ENCODE data around the gene ZFP36. TPM values are rescaled to one million over a fixed set of nuclear protein-coding genes. Genes with fewer than 3 reads are reported as not detected.
A peak's percentile ranks its signal among the peaks of the same experiment; 100 is the strongest.

The ZFP36 gene
- total RNA-seq, 2 experiments from 2014 or later: 69.1 to 69.3 TPM

DNA sequence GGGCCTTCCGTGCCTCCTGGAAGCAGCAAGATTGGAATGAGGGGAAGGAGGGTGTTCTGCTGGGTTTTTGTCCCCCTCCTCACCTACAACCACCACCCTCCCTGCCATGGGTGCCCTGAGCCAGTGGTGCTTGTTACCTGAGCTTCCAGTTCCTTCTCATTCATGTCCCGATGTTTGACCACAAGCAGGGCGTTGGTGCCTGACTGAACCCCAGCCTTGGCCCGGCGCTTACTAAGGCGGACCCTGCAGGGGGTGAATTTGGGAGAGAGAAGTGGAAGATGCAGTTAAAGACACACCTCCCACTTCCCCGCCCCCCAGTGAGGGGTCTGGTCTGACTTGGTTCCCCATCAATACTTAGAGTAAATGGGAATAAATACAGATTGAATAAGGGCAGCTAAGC, 20.1 kb upstream of the ZFP36 start:
- CTCF ChIA-PET: interaction anchor here (1.2 kb wide), 1 partner anchor 12 kb away, joined by 7 read pairs; no protein-coding TSS in a partner anchor
- Mint-ChIP-seq H3K27me3 (no peaks in the 10 kb centered on the region), H3K36me3 (ENCODE audit: low read depth) (peaks cover 32% of the 10 kb centered on the region), H3K9me3 (ENCODE audit: low read depth) (no peaks in the 10 kb centered on the region), H3K4me3 (no peak overlapping the region), H3K27ac (no peak overlapping the region), H3K4me1 (peaks cover 14% of the 10 kb centered on the region)
- intact Hi-C loops (cut with DNase I, micrococcal nuclease): no loop called here
- DNase-seq: no peak
- ATAC-seq: no peak
- POLR2A ChIA-PET: interaction anchor here (0.6 to 1.2 kb wide), 2 partner anchors 44 to 148 kb away, joined by 3 to 13 read pairs; partner anchors contain the start of gene SAMD4B

DNA sequence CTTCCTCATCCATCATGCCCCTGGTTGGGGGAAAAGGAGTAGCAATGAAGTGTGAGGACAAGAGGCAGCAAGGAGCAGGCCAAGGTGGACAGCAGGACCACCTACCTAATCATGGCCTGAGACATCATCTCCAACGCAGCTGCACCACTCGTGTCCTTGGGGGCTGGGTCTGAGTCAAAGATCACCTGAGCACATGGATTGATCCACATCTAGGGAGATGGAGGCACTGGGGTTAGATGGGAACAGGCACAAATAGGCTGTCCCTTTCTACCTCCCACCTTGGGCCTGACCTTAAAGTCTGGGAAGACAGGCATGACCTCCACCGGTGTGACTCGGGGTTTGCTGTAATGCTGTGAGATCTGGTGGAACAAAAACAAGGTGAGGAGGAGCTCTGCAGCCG, 18.0 kb upstream of the ZFP36 start:
- Mint-ChIP-seq H3K4me1 (peaks cover 24% of the 10 kb centered on the region), H3K4me3 (no peak overlapping the region), H3K9me3 (ENCODE audit: low read depth) (no peaks in the 10 kb centered on the region), H3K27me3 (no peaks in the 10 kb centered on the region), H3K36me3 (ENCODE audit: low read depth) (peaks cover 37% of the 10 kb centered on the region), H3K27ac (no peak overlapping the region)
- CTCF ChIA-PET: interaction anchor here (1.0 kb wide), 1 partner anchor 24 kb away, joined by 3 read pairs; the partner anchor contains the start of gene PLEKHG2
- intact Hi-C loops (cut with DNase I, micrococcal nuclease): no loop called here
- DNase-seq (no peak), ATAC-seq (no peak)
- POLR2A ChIA-PET: no interaction called here

DNA sequence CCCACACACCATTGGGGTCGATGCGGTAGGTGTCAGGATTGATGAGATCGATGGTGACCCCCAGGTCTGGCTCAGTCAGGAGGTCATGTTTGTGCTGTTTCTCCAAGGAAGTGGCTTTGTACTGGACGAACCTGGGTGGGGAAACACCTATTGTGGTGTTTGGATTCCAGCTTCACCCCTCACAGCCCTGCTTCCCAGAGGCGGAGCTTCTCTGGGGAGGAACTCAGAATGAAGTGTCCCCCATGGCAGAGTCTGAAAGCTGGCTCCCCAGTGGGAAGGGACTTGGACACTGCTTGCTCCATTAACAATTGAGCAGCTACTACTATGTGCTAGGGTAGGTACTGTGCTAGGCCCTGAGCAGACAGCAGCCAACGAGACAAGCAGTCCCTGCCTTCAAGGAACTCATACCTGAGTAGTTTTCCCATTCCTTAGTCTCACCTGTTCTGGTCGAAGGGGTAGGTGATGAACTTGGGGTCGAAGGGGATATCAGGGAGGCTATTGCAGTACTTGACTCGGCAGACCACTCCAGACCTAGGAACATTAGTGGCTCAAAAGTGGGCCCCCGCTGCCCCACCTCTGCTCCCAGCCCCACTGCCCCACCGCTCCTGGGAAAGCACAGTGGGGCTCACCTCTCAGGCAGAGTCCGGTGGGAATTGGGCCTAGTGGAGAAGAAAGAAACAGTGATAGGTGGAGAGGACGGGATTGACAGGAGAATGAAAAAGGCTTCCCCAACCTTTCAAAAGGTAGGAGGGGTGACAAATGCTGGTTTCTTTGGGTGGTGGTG, 16.8 kb upstream of the ZFP36 start:
- peaks cover 38% of the 10 kb centered on the region for H3K36me3 Mint-ChIP-seq (ENCODE audit: low read depth)
- peak overlapping the region; percentile 98 for H3K27ac Mint-ChIP-seq
- H3K4me3 Mint-ChIP-seq: peak overlapping the region; percentile 99
- peaks cover 28% of the 10 kb centered on the region for H3K4me1 Mint-ChIP-seq
- ATAC-seq (no peak), DNase-seq (no peak)
- intact Hi-C loops (cut with DNase I, micrococcal nuclease): loop anchor here (2.0 to 5.0 kb wide), 5 partner anchors 47 to 1327 kb away; partner anchors contain the start of genes AKT2 (in 1 of the 2), COQ8B (in 1 of the 2), EIF3K (in 1 of the 2) and ITPKC (in 1 of the 2)
- H3K9me3 Mint-ChIP-seq (ENCODE audit: low read depth): no peaks in the 10 kb centered on the region
- ChIA-PET POLR2A (interaction anchor here (0.6 kb wide), 1 partner anchor 49 kb away, joined by 4 read pairs; no protein-coding TSS in a partner anchor), CTCF (interaction anchor here (0.8 to 1.0 kb wide), 3 partner anchors 21 to 56 kb away, joined by 3 to 4 read pairs (median 3); partner anchors contain the start of gene PLEKHG2)
- H3K27me3 Mint-ChIP-seq: no peaks in the 10 kb centered on the region

DNA sequence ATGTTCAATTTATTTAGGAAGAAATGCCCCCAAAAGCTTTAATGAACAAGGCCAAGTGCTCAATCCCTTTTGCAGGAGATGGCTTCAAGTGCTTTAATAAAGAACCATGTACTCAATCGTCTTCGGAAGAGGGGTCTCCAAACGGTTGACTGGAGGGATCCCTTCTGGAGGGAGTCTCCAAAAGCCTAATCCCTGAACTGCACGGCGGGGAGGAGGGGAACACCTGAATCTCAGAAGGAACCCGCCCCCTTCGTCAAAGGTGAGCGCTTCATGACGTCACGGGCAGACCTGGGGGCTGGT, 16.2 kb upstream of the ZFP36 start:
- peak overlapping the region; percentile 99 for H3K4me3 Mint-ChIP-seq
- ChIA-PET POLR2A (interaction anchor here (0.9 to 2.2 kb wide), 6 partner anchors 12 to 579 kb away, joined by 3 to 34 read pairs (median 12); partner anchors contain the start of genes PLEKHG2 and RPS16), CTCF (interaction anchor here (0.6 to 2.2 kb wide), 8 partner anchors 11 to 283 kb away, joined by 3 to 26 read pairs (median 11); partner anchors contain the start of genes EID2B, PLEKHG2, RPS16 and SAMD4B)
- DNase-seq (peak; percentile 90), ATAC-seq (no peak)
- no peaks in the 10 kb centered on the region for H3K9me3 Mint-ChIP-seq (ENCODE audit: low read depth)
- H3K27me3 Mint-ChIP-seq: no peaks in the 10 kb centered on the region
- peaks cover 28% of the 10 kb centered on the region for H3K4me1 Mint-ChIP-seq
- peaks cover 43% of the 10 kb centered on the region for H3K36me3 Mint-ChIP-seq (ENCODE audit: low read depth)
- H3K27ac Mint-ChIP-seq: peak overlapping the region; percentile 98
- intact Hi-C loops (cut with DNase I, micrococcal nuclease): loop anchor here (2.0 to 5.0 kb wide), 5 partner anchors 48 to 1327 kb away; partner anchors contain the start of genes AKT2 (in 1 of the 2), COQ8B (in 1 of the 2), EIF3K (in 1 of the 2) and ITPKC (in 1 of the 2)

DNA sequence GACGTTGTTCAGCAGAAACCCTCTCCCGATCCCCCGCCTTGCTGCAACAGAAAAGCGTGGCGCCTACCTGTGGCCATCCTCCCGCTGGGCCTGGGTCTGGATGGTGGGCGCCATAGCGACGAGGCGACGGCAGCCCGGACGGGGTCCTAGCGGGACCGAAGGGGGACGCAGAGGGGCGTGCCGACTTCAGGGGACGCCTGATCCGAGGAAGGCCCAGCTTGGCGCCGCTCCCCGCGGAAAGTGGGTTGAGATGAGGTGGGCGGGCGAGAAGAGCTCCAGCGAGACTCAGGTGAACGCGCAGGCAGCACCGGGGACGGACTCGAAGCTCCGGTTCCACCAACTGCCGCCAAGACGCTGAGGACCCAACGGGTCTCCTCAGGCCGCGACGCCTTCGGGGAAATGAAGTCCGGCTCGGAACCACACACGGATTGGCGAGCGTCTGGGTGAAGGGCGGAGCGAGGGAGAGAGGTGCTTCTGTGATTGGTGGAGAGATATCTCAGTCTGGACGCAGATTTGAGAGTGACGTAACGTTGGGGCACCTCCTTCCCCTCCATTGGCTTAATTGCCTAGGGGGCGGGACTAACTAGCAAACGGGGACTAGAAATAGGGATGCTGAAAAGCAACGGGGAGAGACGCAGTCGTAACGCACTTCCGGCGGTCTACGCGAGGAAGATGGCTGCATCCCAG, 15.8 kb upstream of the ZFP36 start, which contains the start of the genes MED29 and PAF1:
Gene MED29 (plus strand): TSS at position 628 of the 687 bp plus-strand sequence. CDS start 45 bp downstream, at position 673.
Gene PAF1 (minus strand): TSS at position 356 of the 687 bp plus-strand sequence. CDS start 242 bp downstream, at position 114.
- intact Hi-C loops (cut with DNase I, micrococcal nuclease): loop anchor here (1.0 to 5.0 kb wide), 15 partner anchors 21 to 1326 kb away; partner anchors contain the start of genes PLEKHG2 (in 2 of the 2), SAMD4B (in 2 of the 2), AKT2 (in 1 of the 2) and COQ8B (in 1 of the 2)
- CTCF ChIA-PET: interaction anchor here (0.6 to 2.2 kb wide), 13 partner anchors 11 to 282 kb away, joined by 3 to 26 read pairs (median 4); partner anchors contain the start of genes EID2B, PLEKHG2, RPS16 and SAMD4B
- Mint-ChIP-seq H3K4me1 (peaks cover 28% of the 10 kb centered on the region), H3K36me3 (ENCODE audit: low read depth) (peaks cover 40% of the 10 kb centered on the region), H3K27ac (peak within 1 kb of the TSS; percentile 98), H3K27me3 (no peaks in the 10 kb centered on the region), H3K4me3 (peak within 1 kb of the TSS; percentile 99), H3K9me3 (ENCODE audit: low read depth) (no peaks in the 10 kb centered on the region)
- peak; percentile 97 for ATAC-seq
- POLR2A ChIA-PET: interaction anchor here (0.6 to 2.2 kb wide), 13 partner anchors 8 to 579 kb away, joined by 3 to 34 read pairs (median 6); partner anchors contain the start of genes PLEKHG2, RPS16, SAMD4B and ZFP36
- peak; percentile 98 for DNase-seq

DNA sequence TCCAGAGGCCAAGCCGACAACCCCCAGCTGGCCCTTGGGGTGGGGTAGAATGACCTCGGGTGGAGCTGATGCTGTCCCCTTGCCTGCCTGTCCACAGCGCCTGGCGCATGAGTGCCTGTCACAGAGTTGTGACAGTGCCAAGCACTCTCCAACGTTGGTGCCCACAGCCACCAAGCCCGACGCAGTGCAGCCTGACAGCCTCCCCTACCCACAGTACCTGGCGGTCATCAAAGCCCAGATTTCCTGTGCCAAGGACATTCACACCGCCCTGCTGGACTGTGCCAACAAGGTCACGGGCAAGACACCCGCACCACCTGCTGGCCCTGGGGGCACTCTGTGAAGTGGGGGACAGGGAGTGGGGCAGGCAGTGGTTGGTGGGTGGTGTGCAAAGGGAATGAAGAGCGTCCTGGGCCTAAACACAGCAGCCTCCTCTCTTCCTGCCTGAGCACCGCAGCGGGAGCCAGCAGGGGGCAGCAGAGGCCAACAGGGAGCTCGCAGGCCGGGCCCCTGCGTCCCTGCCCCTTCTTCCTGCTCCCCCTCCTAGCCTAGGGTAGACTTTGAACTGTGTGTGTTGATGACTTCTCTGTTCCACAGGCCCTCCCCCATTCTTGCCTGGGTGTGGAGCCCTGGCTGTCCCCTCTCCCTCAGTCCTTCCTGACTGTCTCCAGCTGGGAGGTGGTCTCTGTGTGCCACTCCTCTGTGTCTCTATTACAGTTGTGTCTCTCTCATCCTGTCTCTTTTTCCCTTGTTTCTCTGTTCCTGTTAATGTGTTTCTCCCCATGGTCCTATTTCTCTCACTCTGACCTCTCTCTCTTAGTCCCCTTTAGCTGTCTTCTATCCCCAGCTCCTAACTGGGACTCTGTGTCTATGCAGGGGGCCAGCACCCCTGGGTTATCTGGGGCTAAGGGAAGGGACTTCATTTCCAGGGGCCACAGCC, 9.0 kb upstream of the ZFP36 start:
- H3K4me3 Mint-ChIP-seq: peak overlapping the region; percentile 52
- DNase-seq (peak; percentile 97), ATAC-seq (peak; percentile 58)
- H3K36me3 Mint-ChIP-seq (ENCODE audit: low read depth): peaks cover 24% of the 10 kb centered on the region
- peaks cover 59% of the 10 kb centered on the region for H3K4me1 Mint-ChIP-seq
- H3K9me3 Mint-ChIP-seq (ENCODE audit: low read depth): no peaks in the 10 kb centered on the region
- peak overlapping the region; percentile 97 for H3K27ac Mint-ChIP-seq
- no peaks in the 10 kb centered on the region for H3K27me3 Mint-ChIP-seq
- intact Hi-C loops (cut with DNase I, micrococcal nuclease): loop anchor here (1.0 to 5.0 kb wide), 3 partner anchors 15 to 185 kb away; partner anchors contain the start of gene PLEKHG2 (in 2 of the 2)
- ChIA-PET POLR2A (interaction anchor here (1.1 to 2.4 kb wide), 5 partner anchors 10 to 51 kb away, joined by 3 to 42 read pairs (median 14); partner anchors contain the start of genes PLEKHG2, RPS16 and ZFP36), CTCF (interaction anchor here (0.6 to 3.7 kb wide), 27 partner anchors 10 to 185 kb away, joined by 3 to 79 read pairs (median 4); partner anchors contain the start of genes GMFG, PLEKHG2, RPS16 and SAMD4B)

DNA sequence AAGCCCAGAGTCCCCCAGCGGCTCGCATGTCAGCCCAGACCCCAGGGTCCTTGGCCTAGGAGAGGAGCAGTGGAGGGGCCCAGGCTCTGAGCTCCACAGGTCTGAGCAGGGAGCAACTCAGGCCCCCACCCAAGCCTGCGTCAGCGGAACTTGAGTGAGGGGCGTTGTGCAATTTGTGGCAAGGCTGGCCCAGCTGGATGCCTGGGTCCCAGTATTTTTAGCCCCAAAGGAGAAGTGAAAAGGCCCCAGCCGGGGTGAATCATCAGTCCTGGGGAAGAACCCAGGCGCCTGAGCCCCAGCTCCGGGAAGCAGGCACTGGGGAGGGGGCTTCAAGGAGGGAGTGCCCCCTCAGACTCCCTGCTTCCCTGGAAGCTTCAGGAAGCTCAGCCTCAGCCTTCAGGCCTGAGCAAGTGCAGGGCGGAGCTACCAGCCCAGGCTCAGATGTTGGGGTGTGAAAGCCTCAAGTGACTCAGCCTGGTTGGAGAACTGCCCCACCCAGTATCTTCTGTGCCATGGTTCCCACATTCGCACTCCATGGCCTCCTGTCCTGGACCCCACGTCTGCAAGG, 8.3 kb upstream of the ZFP36 start:
- ChIA-PET CTCF (interaction anchor here (0.6 to 3.7 kb wide), 27 partner anchors 9 to 186 kb away, joined by 3 to 79 read pairs (median 4); partner anchors contain the start of genes GMFG, PLEKHG2, RPS16 and SAMD4B), POLR2A (interaction anchor here (0.7 to 2.4 kb wide), 6 partner anchors 10 to 50 kb away, joined by 3 to 42 read pairs (median 10); partner anchors contain the start of genes PLEKHG2, RPS16 and ZFP36)
- Mint-ChIP-seq H3K36me3 (ENCODE audit: low read depth) (peaks cover 22% of the 10 kb centered on the region), H3K4me1 (peaks cover 60% of the 10 kb centered on the region), H3K9me3 (ENCODE audit: low read depth) (no peaks in the 10 kb centered on the region), H3K4me3 (peak overlapping the region; percentile 52), H3K27ac (peak overlapping the region; percentile 97), H3K27me3 (no peaks in the 10 kb centered on the region)
- peak; percentile 81 for DNase-seq
- intact Hi-C loops (cut with DNase I, micrococcal nuclease): loop anchor here (5.0 kb wide), 2 partner anchors 34 to 186 kb away; no protein-coding TSS in a partner anchor
- ATAC-seq: peak; percentile 16

DNA sequence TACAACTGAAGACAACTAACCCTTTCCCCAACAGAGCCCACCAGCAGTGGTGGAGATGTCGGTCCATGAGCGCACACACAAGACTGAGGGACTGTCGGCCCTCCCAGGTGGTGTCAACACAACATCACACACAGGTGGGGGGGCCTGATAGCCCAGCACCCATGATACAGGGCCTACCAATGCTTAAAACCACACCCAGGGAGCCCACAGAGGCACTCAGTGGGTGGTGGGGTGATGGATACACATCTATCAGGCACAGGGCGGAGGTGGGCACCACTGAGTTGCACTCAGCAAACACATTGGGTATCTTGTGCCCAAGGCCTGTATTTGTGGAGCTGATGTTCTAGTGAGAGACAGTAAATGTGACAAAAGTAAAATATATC, 7.0 kb upstream of the ZFP36 start:
- POLR2A ChIA-PET: no interaction called here

DNA sequence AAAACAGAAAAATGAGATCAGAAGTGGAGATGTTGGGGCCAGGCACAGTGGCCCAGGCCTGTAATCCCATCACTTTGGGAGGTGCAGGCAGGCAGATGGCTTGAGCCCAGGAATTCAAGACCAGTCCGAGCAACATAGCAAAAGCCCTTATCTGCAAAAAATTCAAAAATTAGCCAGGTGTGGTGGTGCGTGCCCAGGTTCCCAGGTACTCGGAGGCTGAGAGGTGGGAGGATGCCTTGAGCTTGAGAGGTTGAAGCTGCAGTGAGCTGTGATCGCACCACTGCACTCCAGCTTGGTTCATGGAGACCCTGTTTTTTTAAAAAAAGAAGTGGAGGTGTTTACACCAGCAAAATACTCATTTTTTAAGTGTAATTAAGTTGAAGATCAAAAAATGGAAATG, 6.6 kb upstream of the ZFP36 start:
- ATAC-seq (no peak), DNase-seq (no peak)
- H3K36me3 Mint-ChIP-seq (ENCODE audit: low read depth): peaks cover 14% of the 10 kb centered on the region
- no peaks in the 10 kb centered on the region for H3K27me3 Mint-ChIP-seq
- H3K4me1 Mint-ChIP-seq: peaks cover 67% of the 10 kb centered on the region
- POLR2A ChIA-PET: no interaction called here
- no peaks in the 10 kb centered on the region for H3K9me3 Mint-ChIP-seq (ENCODE audit: low read depth)
- CTCF ChIA-PET: interaction anchor here (0.5 to 0.7 kb wide), 2 partner anchors 12 to 50 kb away, joined by 3 to 4 read pairs; no protein-coding TSS in a partner anchor
- no peak overlapping the region for H3K4me3 Mint-ChIP-seq
- intact Hi-C loops (cut with DNase I, micrococcal nuclease): loop anchor here in 1 of 2 experiments (5.0 to 10.0 kb wide), 4 partner anchors 432 to 1215 kb away; partner anchors contain the start of genes DYRK1B and RASGRP4
- peak overlapping the region; percentile 97 for H3K27ac Mint-ChIP-seq

More for the DNA sequence above, 7.0 kb upstream of the ZFP36 start:
- H3K27me3 Mint-ChIP-seq: no peaks in the 10 kb centered on the region
- H3K9me3 Mint-ChIP-seq (ENCODE audit: low read depth): no peaks in the 10 kb centered on the region
- DNase-seq (no peak), ATAC-seq (no peak)
- intact Hi-C loops (cut with DNase I, micrococcal nuclease): loop anchor here (5.0 to 10.0 kb wide), 6 partner anchors 33 to 1215 kb away; partner anchors contain the start of genes DYRK1B (in 1 of the 2) and RASGRP4 (in 1 of the 2)
- no peak overlapping the region for H3K4me3 Mint-ChIP-seq
- CTCF ChIA-PET: interaction anchor here (0.5 to 3.7 kb wide), 3 partner anchors 12 to 49 kb away, joined by 3 to 79 read pairs (median 4); partner anchors contain the start of gene PLEKHG2
- H3K4me1 Mint-ChIP-seq: peaks cover 63% of the 10 kb centered on the region
- peaks cover 16% of the 10 kb centered on the region for H3K36me3 Mint-ChIP-seq (ENCODE audit: low read depth)
- H3K27ac Mint-ChIP-seq: peak overlapping the region; percentile 97
